ENCODE results near the gene ARVCF. TPM values are rescaled to one million over a fixed set of nuclear protein-coding genes. Genes with fewer than 3 reads are reported as not detected.

Gene ARVCF
- total and polyA plus RNA-seq, 2 of the 8 experiments (the other 6 are each of a cell fraction or from before 2014, with no cell fraction given): 31.0 to 43.2 TPM

- Histone ChIP-seq H2BK12ac (ENCODE audit: low read depth, low read length) (no peak overlapping the region), H3K56ac (replicated peaks; ENCODE audit: insufficient read length, low read depth, low read length) (no peak overlapping the region), H3K23me2 (ENCODE audit: low read depth, low read length) (no peaks in the 10 kb centered on the region), H3K79me1 (ENCODE audit: low read depth, low read length) (peaks cover 4% of the 10 kb centered on the region), H2BK15ac (ENCODE audit: low read length) (no peak overlapping the region), H3K4me2 (ENCODE audit: insufficient read depth in 1 of 2, low read depth in 2 of 2, low read length in 2 of 2) (no peak overlapping the region), H4K91ac (replicated peaks; ENCODE audit: insufficient read length, low read length) (no peak overlapping the region), H3K14ac (ENCODE audit: insufficient read length) (no peak overlapping the region), H2AFZ (ENCODE audit: low read length) (no peak overlapping the region), H4K20me1 (replicated peaks in 1 of 2; ENCODE audit: control insufficient read depth in 1 of 2, insufficient read depth in 2 of 2, low read length in 2 of 2) (peaks cover 5 to 16% of the 10 kb centered on the region in 2 experiments), H3K9ac (replicated peaks in 1 of 4; ENCODE audit: extremely low read depth in 1 of 4, low read depth in 3 of 4, low read length in 3 of 4) (no peak overlapping the region), H3K27ac (ENCODE audit: low read depth, low read length) (no peak overlapping the region), H2BK5ac (ENCODE audit: low read depth, low read length) (no peak overlapping the region), H3K36me3 (ENCODE audit: control insufficient read depth in 2 of 4, insufficient read depth in 4 of 4, low read length in 3 of 4) (no peaks in the 10 kb centered on the region), H3K27me3 (replicated peaks in 1 of 4; ENCODE audit: control insufficient read depth in 3 of 4, extremely low read depth in 1 of 4, insufficient read depth in 3 of 4, low read length in 3 of 4) (no peaks in the 10 kb centered on the region), H3K23ac (ENCODE audit: insufficient read length) (no peak overlapping the region), H3K4ac (replicated peaks; ENCODE audit: insufficient read length, low read depth, low read length) (no peak overlapping the region), H3K79me2 (ENCODE audit: control insufficient read depth in 1 of 2, insufficient read depth in 2 of 2, low read length in 2 of 2) (no peaks in the 10 kb centered on the region), H3K4me1 (replicated peaks in 1 of 4; ENCODE audit: control insufficient read depth in 3 of 4, insufficient read depth in 4 of 4, low read length in 3 of 4) (no peaks in the 10 kb centered on the region; a peak in 1 of 7 replicates), H3K9me3 (ENCODE audit: insufficient read depth in 2 of 2, low read depth in 1 of 2, low read length in 1 of 2) (no peaks in the 10 kb centered on the region), H2BK120ac (replicated peaks; ENCODE audit: low read depth, low read length) (no peak overlapping the region), H2AK5ac (ENCODE audit: low read depth, low read length) (no peak overlapping the region), H4K8ac (ENCODE audit: extremely low read depth, insufficient read depth, low read length) (no peak overlapping the region), H3K18ac (ENCODE audit: extremely low read depth, low read length) (no peak overlapping the region), H4K5ac (ENCODE audit: insufficient read length, low read depth, low read length) (no peak overlapping the region), H2BK20ac (ENCODE audit: low read length) (no peak overlapping the region), H3K4me3 (ENCODE audit: extremely low read depth in 1 of 4, insufficient read depth in 2 of 4, low read depth in 3 of 4, low read length in 4 of 4) (no peak overlapping the region)
- 88% methylated on average over 12 of the region's 12 CpGs; no CpG with 5 or more reads in 1 of the 2 experiments for WGBS, 2 experiments (ENCODE audit: extremely low coverage in 1 of 2, insufficient coverage in 1 of 2, insufficient read length in 1 of 2, insufficient replicate concordance in 2 of 2, low coverage in 1 of 2, low lambda C conversion rate in 2 of 2, missing lambda C conversion rate in 1 of 2)
- DNase-seq (ENCODE audit: low read depth in 1 of 2, low spot score in 2 of 2) (no peak), FAIRE-seq (no peak)
- POLR2A ChIA-PET (ENCODE audit: partially characterized antibody): no interaction called here
- CTCF ChIA-PET (ENCODE audit: partially characterized antibody): interaction anchor here (0.6 to 8.6 kb wide), 10 partner anchors 10 to 64 kb away, joined by 3 to 54 read pairs (median 4); no protein-coding TSS in a partner anchor
- TF ChIP-seq RAD21 (IDR thresholded peaks at IDR 0.05 in 1 of 2, conservative IDR thresholded peaks at IDR 0.05 in 1 of 2; ENCODE audit: low read depth in 2 of 2, low read length in 2 of 2) (peak in 1 of 2 experiments; percentile 11; a peak in 1 of 4 replicates), CTCF (IDR thresholded peaks at IDR 0.05; ENCODE audit: control extremely low read depth in 1 of 3, insufficient read depth in 1 of 3, low read depth in 1 of 3, low read length in 3 of 3) (peak in 1 of 3 experiments; percentile 17; a peak in 1 of 4 replicates), SP1 (IDR thresholded peaks at IDR 0.05; ENCODE audit: low read depth, low read length) (no peak)
These were observed 11.6 kb upstream of the ARVCF start for GRCh38 chr22:20027966-20028854.
